ENCODE data around the gene KLHL11.
A peak's percentile ranks its signal among the peaks of the same experiment; 100 is the strongest.

KLHL11 gene

DNA sequence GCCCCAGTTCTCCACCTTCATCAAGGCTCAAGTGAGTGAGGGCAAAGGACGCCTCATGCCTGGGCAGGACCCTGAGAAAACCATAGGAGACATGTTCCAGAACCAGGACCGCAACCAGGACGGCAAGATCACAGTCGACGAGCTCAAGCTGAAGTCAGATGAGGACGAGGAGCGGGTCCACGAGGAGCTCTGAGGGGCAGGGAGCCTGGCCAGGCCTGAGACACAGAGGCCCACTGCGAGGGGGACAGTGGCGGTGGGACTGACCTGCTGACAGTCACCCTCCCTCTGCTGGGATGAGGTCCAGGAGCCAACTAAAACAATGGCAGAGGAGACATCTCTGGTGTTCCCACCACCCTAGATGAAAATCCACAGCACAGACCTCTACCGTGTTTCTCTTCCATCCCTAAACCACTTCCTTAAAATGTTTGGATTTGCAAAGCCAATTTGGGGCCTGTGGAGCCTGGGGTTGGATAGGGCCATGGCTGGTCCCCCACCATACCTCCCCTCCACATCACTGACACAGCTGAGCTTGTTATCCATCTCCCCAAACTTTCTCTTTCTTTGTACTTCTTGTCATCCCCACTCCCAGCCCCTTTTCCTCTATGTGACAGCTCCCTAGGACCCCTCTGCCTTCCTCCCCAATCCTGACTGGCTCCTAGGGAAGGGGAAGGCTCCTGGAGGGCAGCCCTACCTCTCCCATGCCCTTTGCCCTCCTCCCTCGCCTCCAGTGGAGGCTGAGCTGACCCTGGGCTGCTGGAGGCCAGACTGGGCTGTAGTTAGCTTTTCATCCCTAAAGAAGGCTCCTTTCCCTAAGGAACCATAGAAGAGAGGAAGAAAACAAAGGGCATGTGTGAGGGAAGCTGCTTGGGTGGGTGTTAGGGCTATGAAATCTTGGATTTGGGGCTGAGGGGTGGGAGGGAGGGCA, 42.7 kb downstream of the KLHL11 start:
- peaks cover 19 to 47% (median 20%) of the 10 kb centered on the region in 3 donors for H3K36me3 ChIP-seq
- TF ChIP-seq, protein P1, sequence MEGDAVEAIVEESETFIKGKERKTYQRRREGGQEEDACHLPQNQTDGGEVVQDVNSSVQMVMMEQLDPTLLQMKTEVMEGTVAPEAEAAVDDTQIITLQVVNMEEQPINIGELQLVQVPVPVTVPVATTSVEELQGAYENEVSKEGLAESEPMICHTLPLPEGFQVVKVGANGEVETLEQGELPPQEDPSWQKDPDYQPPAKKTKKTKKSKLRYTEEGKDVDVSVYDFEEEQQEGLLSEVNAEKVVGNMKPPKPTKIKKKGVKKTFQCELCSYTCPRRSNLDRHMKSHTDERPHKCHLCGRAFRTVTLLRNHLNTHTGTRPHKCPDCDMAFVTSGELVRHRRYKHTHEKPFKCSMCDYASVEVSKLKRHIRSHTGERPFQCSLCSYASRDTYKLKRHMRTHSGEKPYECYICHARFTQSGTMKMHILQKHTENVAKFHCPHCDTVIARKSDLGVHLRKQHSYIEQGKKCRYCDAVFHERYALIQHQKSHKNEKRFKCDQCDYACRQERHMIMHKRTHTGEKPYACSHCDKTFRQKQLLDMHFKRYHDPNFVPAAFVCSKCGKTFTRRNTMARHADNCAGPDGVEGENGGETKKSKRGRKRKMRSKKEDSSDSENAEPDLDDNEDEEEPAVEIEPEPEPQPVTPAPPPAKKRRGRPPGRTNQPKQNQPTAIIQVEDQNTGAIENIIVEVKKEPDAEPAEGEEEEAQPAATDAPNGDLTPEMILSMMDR (IDR thresholded peaks at IDR 0.05) = no peak
- no peaks in the 10 kb centered on the region for H3K9me3 ChIP-seq
- intact Hi-C loops (cut with DNase I; ENCODE audit: low total_unique reads) = no loop called here
- no peak overlapping the region for H3K27ac ChIP-seq
- no peak for DNase-seq
- H3K4me1 ChIP-seq = no peaks in the 10 kb centered on the region
- H3K4me3 ChIP-seq = no peak overlapping the region
- H3K27me3 ChIP-seq = no peaks in the 10 kb centered on the region

DNA sequence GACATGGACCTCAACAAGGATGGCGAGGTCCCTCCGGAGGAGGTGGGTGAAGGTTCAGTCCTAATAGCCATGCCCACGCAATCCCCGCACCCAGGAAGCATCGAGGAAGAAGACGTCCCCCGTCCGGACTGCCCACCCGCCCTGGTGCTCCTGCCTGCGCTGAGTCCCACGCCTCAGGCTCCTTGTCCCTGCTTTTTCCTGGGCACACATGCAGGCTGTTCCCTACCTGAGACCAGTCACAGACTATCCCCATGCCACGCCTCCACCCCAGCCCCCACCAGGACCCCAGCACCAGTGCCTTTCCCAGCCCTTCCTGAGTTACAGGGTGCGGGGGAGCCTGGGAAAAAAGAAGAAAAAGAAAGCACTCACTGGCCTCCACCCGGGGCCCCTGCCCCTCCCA, 43.4 kb downstream of the KLHL11 start:
- Histone ChIP-seq H3K36me3 (peaks cover 13 to 40% (median 15%) of the 10 kb centered on the region in 3 donors), H3K27ac (no peak overlapping the region), H3K4me3 (no peak overlapping the region), H3K27me3 (no peaks in the 10 kb centered on the region), H3K9me3 (no peaks in the 10 kb centered on the region), H3K4me1 (no peaks in the 10 kb centered on the region)
- DNase-seq = no peak
- intact Hi-C loops (cut with DNase I; ENCODE audit: low total_unique reads) = no loop called here
- TF ChIP-seq, protein P1 (IDR thresholded peaks at IDR 0.05) = no peak

DNA sequence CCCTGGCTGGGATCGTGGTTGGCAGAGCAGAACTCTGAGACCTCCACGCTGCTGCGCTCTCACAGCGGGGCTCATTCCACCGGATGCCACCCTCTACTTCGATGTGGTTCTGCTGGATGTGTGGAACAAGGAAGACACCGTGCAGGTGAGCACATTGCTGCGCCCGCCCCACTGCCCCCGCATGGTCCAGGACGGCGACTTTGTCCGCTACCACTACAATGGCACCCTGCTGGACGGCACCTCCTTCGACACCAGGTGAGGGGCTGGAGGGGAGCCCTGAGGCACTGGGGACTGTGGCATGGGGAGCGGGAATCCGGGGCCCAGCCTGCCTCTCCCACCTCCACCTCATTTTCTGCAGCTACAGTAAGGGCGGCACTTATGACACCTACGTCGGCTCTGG, 47.2 kb downstream of the KLHL11 start:
- Histone ChIP-seq H3K27ac (no peak overlapping the region), H3K36me3 (peaks cover 0 to 13% (median 0%) of the 10 kb centered on the region in 3 donors), H3K4me1 (peaks cover 0 to 11% (median 10%) of the 10 kb centered on the region in 4 donors), H3K9me3 (no peaks in the 10 kb centered on the region), H3K27me3 (no peaks in the 10 kb centered on the region), H3K4me3 (no peak overlapping the region)
- no peak for DNase-seq
- intact Hi-C loops (cut with DNase I; ENCODE audit: low total_unique reads) = loop anchor here (10.0 kb wide), 1 partner anchor 47 kb away; the partner anchor contains the start of gene KLHL11
- TF ChIP-seq, protein P1 (IDR thresholded peaks at IDR 0.05) = no peak

DNA sequence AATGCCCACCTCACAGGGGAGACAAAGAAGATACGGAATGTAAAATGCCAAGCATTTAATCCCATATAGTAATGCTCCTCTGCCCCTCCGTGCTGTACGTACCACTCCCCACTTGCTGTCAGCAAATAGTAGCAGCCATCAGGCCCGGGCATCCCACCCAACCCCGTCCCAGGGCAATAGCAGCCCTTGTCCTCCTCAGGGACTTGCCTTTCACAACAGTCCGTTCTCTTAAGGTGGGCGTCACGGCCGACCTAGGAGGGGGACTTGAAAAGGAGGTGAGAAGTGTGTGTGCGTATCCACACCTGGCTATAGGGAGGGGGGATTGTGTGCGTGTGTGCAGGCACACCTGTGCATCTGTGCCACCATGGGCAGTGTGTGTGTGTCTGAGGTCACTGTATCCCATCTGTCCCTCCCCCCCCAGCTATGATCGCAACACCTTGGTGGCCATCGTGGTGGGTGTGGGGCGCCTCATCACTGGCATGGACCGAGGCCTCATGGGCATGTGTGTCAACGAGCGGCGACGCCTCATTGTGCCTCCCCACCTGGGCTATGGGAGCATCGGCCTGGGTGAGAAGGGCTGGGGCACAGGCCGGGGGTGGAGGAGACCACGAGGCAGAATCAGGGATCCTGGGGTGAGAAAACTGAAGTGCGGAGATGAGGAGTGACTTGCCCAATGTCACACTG, 48.4 kb downstream of the KLHL11 start:
- H3K27ac ChIP-seq = no peak overlapping the region
- no peak for DNase-seq
- TF ChIP-seq, protein P1 (IDR thresholded peaks at IDR 0.05) = no peak
- peaks cover 0 to 20% (median 15%) of the 10 kb centered on the region in 4 donors for H3K4me1 ChIP-seq
- peaks cover 0 to 13% (median 0%) of the 10 kb centered on the region in 3 donors for H3K36me3 ChIP-seq
- intact Hi-C loops (cut with DNase I; ENCODE audit: low total_unique reads) = loop anchor here (10.0 kb wide), 1 partner anchor 48 kb away; the partner anchor contains the start of gene KLHL11
- H3K9me3 ChIP-seq = no peaks in the 10 kb centered on the region
- no peak overlapping the region for H3K4me3 ChIP-seq
- H3K27me3 ChIP-seq = no peaks in the 10 kb centered on the region

DNA sequence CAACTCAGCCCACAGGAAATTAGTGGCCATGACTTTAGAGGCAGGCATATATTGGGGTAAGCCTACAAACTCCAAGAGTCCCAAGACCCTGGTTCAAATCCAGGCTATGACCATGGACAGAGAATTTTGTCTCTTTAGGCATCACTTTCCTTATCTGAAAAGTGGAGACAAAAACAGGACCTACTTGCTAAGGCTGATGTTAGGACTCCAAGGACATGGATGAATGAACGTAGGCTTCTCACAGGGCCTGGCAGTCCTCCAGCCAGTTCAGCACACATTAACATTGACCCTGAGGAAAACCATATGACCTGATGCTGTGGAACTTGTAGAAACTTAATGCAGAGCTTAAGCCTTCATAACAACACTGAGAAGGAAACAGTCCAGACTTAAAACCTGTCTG, 51.0 kb downstream of the KLHL11 start:
- DNase-seq = no peak
- peaks cover 0 to 8% (median 0%) of the 10 kb centered on the region in 3 donors for H3K36me3 ChIP-seq
- H3K27ac ChIP-seq = peak overlapping the region in 1 of 2 donors; percentile 80
- H3K4me3 ChIP-seq = no peak overlapping the region
- H3K4me1 ChIP-seq = peaks cover 0 to 40% (median 29%) of the 10 kb centered on the region in 4 donors
- no peaks in the 10 kb centered on the region for H3K27me3 ChIP-seq
- TF ChIP-seq, protein P1 (IDR thresholded peaks at IDR 0.05) = no peak
- no peaks in the 10 kb centered on the region for H3K9me3 ChIP-seq
- intact Hi-C loops (cut with DNase I; ENCODE audit: low total_unique reads) = loop anchor here (10.0 kb wide), 1 partner anchor 51 kb away; the partner anchor contains the start of gene KLHL11
